ENCODE results near the gene CBLL1. TPM values are rescaled to one million over a fixed set of nuclear protein-coding genes. Genes with fewer than 3 reads are reported as not detected.
A peak's percentile ranks its signal among the peaks of the same experiment; 100 is the strongest.

Gene CBLL1, protein sequence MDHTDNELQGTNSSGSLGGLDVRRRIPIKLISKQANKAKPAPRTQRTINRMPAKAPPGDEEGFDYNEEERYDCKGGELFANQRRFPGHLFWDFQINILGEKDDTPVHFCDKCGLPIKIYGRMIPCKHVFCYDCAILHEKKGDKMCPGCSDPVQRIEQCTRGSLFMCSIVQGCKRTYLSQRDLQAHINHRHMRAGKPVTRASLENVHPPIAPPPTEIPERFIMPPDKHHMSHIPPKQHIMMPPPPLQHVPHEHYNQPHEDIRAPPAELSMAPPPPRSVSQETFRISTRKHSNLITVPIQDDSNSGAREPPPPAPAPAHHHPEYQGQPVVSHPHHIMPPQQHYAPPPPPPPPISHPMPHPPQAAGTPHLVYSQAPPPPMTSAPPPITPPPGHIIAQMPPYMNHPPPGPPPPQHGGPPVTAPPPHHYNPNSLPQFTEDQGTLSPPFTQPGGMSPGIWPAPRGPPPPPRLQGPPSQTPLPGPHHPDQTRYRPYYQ
- 26.0 and 28.8 TPM in 2 replicates for polyA plus RNA-seq (2012; rRNA removed)
- polyA plus RNA-seq (2012; cell fraction: cytosol; rRNA removed): 28.1 and 30.1 TPM in 2 replicates
- 16.4 and 37.6 TPM in 2 replicates for polyA plus RNA-seq (2012; cell fraction: nucleus; rRNA removed)

DNA sequence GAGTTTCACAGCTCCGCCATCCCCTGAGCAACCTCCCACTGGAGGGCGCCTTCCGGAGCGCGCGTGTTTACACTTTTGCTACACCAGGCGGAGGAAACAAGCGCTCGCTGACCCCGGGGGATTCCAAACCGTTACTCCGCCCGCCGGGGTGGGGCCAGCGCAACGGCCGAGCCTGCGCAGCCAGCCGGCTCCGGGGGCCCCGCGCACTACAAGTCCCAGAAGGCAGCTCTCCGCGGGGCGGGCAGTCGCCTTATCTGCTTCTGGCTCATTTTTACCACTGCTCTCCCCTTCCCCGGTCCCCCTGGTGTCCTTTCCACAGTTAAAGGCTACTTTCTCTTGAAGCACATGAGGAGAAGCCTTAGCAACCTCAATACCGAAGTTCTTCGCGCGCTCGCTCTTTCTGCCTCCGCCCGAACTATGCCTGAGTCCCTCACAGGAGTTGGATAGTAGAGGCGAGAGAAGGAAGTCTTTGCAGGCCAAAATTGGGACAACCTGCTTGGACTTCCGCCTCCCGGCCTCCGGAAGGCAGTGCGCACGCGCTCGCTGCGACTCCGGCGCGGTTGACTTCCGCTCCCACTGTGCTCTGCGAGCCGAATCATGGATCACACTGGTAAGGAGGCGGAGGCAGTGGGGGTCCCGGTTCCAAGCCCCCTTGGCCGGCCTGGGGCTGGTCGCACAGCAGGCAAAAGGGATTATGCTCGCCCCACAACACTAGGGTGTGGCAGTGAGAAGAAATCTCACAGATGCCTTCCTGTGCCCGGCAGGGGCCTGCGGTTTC lies at the start of gene CBLL1:
CBLL1 (plus strand) TSS at position 576 of the 778 bp plus-strand sequence; CDS start at position 598, 22 bp downstream.
- Histone ChIP-seq H3K27ac (ENCODE audit: low read depth in 2 of 2, low read length in 1 of 2) (peak within 1 kb of the TSS; percentile 98 to 100), H3K9me2 (no peaks in the 10 kb centered on the region), H3F3A (replicated peaks; ENCODE audit: insufficient read depth) (peaks cover 16% of the 10 kb centered on the region), H3K4me3 (ENCODE audit: low read depth in 2 of 2, low read length in 1 of 2) (peak within 1 kb of the TSS; percentile 96 to 100), H3K27me3 (ENCODE audit: insufficient read depth) (no peaks in the 10 kb centered on the region), H3K79me2 (ENCODE audit: insufficient read depth) (peaks cover 49% of the 10 kb centered on the region), H3K4me2 (peak within 1 kb of the TSS; percentile 87), H3K4me1 (ENCODE audit: control insufficient read depth in 1 of 2, insufficient read depth in 2 of 2, low read depth in 1 of 2, low read length in 1 of 2) (peaks cover 7 to 20% of the 10 kb centered on the region in 2 experiments; a peak in 3 of 4 replicates), H4K20me1 (ENCODE audit: insufficient read depth) (peaks cover 40% of the 10 kb centered on the region), H3K9me3 (no peaks in the 10 kb centered on the region), H3K36me3 (replicated peaks in 1 of 2; ENCODE audit: control insufficient read depth in 1 of 2, insufficient read depth in 2 of 2, low read length in 1 of 2) (peaks cover 19 to 23% of the 10 kb centered on the region in 2 experiments), H3K9ac (peak within 1 kb of the TSS; percentile 86), H2AFZ (ENCODE audit: low read depth) (peak within 1 kb of the TSS; percentile 97)
- WGBS (ENCODE audit: low lambda C conversion rate): under 1% methylated on average over 48 of the region's 56 CpGs
- DNase-seq: peak; percentile 97
- CTCF ChIA-PET: interaction anchor here (0.6 to 12.8 kb wide), 60 partner anchors 9 to 630 kb away, joined by 3 to 284 read pairs (median 4); partner anchors contain the start of genes BCAP29 and DLD
- POLR2A ChIA-PET: interaction anchor here (0.5 to 3.2 kb wide), 23 partner anchors 9 to 575 kb away, joined by 3 to 19 read pairs (median 4); partner anchors contain the start of genes BCAP29, COG5, DLD and DUS4L
- TF ChIP-seq RCOR1 (IDR thresholded peaks at IDR 0.05; ENCODE audit: low read length) (peak; percentile 67; the same call in 1 of the 2 replicates), GABPA (IDR thresholded peaks at IDR 0.05; ENCODE audit: low read depth) (peak; percentile 93), FOSL2 (IDR thresholded peaks at IDR 0.05; ENCODE audit: borderline replicate concordance, low read depth) (no peak), SIN3A (IDR thresholded peaks at IDR 0.05; ENCODE audit: borderline replicate concordance, low read depth, low read length) (peak; percentile 98), TEAD4 (IDR thresholded peaks at IDR 0.05; ENCODE audit: borderline replicate concordance, insufficient read depth) (no peak), RXRA (IDR thresholded peaks at IDR 0.05; ENCODE audit: borderline replicate concordance, low read depth) (0 out of 2 replicates have a peak, but pooled peaks have one; percentile 35), YY1 (IDR thresholded peaks at IDR 0.05; ENCODE audit: low read depth) (peak; percentile 76), TCF12 (IDR thresholded peaks at IDR 0.05) (peak; percentile 42), RAD21 (IDR thresholded peaks at IDR 0.05; ENCODE audit: low read length) (peak; percentile 69), EP300 (IDR thresholded peaks at IDR 0.05; ENCODE audit: borderline replicate concordance in 1 of 2, low read depth in 1 of 2, low read length in 1 of 2) (peak in 1 of 2 experiments; percentile 59; a peak in 2 of 4 replicates), FOXJ3 (CRISPR knock-in tag; IDR thresholded peaks at IDR 0.05) (peak; percentile 99), NRF1 (IDR thresholded peaks at IDR 0.05; ENCODE audit: low read depth, low read length) (peak; percentile 97), GATA2 (CRISPR knock-in tag; IDR thresholded peaks at IDR 0.05) (peak; percentile 90), SMC3 (IDR thresholded peaks at IDR 0.05; ENCODE audit: low read depth, low read length) (peak; percentile 94), MXI1 (IDR thresholded peaks at IDR 0.05; ENCODE audit: low read depth, low read length) (peak; percentile 69), EZH2phosphoT487 (IDR thresholded peaks at IDR 0.05; ENCODE audit: borderline replicate concordance, low read depth) (no peak), RFX5 (IDR thresholded peaks at IDR 0.05; ENCODE audit: low read length) (no peak), POLR2AphosphoS5 (IDR thresholded peaks at IDR 0.05; ENCODE audit: low read depth, low read length) (peak; percentile 83)
- TF ChIP-seq, protein P1, sequence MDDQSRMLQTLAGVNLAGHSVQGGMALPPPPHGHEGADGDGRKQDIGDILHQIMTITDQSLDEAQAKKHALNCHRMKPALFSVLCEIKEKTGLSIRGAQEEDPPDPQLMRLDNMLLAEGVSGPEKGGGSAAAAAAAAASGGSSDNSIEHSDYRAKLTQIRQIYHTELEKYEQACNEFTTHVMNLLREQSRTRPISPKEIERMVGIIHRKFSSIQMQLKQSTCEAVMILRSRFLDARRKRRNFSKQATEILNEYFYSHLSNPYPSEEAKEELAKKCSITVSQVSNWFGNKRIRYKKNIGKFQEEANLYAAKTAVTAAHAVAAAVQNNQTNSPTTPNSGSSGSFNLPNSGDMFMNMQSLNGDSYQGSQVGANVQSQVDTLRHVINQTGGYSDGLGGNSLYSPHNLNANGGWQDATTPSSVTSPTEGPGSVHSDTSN (IDR thresholded peaks at IDR 0.05): peak; percentile 59; the same call in 1 of the 2 replicates
- TF ChIP-seq, protein P2, sequence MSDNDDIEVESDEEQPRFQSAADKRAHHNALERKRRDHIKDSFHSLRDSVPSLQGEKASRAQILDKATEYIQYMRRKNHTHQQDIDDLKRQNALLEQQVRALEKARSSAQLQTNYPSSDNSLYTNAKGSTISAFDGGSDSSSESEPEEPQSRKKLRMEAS (IDR thresholded peaks at IDR 0.05; ENCODE audit: low read depth): peak; percentile 93
- TF ChIP-seq, protein P3, sequence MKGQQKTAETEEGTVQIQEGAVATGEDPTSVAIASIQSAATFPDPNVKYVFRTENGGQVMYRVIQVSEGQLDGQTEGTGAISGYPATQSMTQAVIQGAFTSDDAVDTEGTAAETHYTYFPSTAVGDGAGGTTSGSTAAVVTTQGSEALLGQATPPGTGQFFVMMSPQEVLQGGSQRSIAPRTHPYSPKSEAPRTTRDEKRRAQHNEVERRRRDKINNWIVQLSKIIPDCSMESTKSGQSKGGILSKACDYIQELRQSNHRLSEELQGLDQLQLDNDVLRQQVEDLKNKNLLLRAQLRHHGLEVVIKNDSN (IDR thresholded peaks at IDR 0.05; ENCODE audit: borderline replicate concordance, low read depth): no peak
- TF ChIP-seq, protein P4, sequence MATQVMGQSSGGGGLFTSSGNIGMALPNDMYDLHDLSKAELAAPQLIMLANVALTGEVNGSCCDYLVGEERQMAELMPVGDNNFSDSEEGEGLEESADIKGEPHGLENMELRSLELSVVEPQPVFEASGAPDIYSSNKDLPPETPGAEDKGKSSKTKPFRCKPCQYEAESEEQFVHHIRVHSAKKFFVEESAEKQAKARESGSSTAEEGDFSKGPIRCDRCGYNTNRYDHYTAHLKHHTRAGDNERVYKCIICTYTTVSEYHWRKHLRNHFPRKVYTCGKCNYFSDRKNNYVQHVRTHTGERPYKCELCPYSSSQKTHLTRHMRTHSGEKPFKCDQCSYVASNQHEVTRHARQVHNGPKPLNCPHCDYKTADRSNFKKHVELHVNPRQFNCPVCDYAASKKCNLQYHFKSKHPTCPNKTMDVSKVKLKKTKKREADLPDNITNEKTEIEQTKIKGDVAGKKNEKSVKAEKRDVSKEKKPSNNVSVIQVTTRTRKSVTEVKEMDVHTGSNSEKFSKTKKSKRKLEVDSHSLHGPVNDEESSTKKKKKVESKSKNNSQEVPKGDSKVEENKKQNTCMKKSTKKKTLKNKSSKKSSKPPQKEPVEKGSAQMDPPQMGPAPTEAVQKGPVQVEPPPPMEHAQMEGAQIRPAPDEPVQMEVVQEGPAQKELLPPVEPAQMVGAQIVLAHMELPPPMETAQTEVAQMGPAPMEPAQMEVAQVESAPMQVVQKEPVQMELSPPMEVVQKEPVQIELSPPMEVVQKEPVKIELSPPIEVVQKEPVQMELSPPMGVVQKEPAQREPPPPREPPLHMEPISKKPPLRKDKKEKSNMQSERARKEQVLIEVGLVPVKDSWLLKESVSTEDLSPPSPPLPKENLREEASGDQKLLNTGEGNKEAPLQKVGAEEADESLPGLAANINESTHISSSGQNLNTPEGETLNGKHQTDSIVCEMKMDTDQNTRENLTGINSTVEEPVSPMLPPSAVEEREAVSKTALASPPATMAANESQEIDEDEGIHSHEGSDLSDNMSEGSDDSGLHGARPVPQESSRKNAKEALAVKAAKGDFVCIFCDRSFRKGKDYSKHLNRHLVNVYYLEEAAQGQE (IDR thresholded peaks at IDR 0.05; ENCODE audit: low read depth, low read length): peak; percentile 41

All from SK-N-SH (cell line).